Measurements from ENCODE around the gene PATJ.

Gene PATJ

DNA sequence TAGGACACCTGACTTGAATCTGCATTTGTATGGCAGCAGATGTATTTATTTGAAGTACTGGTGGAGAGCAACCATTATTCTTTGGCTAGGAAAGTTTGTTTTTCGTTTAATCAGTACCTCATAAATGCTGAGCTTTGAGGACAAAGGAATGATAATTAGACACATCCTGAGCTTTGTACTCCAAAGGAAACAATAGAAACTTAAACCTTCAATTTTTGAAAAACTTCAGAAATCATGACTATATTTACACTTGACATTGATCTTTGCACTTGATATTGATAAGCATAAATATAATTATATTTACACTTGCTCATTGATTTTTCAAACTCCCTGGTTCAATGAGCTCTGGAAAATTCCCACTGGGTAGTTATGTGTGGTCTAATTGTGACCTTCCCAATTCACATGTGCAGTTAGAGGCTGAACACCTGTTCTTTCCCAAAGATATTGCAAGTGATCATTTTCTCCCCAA lies 10.7 kb downstream of the PATJ start:
- TF ChIP-seq, protein P1, sequence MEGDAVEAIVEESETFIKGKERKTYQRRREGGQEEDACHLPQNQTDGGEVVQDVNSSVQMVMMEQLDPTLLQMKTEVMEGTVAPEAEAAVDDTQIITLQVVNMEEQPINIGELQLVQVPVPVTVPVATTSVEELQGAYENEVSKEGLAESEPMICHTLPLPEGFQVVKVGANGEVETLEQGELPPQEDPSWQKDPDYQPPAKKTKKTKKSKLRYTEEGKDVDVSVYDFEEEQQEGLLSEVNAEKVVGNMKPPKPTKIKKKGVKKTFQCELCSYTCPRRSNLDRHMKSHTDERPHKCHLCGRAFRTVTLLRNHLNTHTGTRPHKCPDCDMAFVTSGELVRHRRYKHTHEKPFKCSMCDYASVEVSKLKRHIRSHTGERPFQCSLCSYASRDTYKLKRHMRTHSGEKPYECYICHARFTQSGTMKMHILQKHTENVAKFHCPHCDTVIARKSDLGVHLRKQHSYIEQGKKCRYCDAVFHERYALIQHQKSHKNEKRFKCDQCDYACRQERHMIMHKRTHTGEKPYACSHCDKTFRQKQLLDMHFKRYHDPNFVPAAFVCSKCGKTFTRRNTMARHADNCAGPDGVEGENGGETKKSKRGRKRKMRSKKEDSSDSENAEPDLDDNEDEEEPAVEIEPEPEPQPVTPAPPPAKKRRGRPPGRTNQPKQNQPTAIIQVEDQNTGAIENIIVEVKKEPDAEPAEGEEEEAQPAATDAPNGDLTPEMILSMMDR (IDR thresholded peaks at IDR 0.05; ENCODE audit: insufficient read depth, low read depth, low read length, missing control alignments): no peak
- H3K4me3 ChIP-seq (ENCODE audit: low read length): no peak overlapping the region
- DNase-seq (ENCODE audit: low read depth): no peak

DNA sequence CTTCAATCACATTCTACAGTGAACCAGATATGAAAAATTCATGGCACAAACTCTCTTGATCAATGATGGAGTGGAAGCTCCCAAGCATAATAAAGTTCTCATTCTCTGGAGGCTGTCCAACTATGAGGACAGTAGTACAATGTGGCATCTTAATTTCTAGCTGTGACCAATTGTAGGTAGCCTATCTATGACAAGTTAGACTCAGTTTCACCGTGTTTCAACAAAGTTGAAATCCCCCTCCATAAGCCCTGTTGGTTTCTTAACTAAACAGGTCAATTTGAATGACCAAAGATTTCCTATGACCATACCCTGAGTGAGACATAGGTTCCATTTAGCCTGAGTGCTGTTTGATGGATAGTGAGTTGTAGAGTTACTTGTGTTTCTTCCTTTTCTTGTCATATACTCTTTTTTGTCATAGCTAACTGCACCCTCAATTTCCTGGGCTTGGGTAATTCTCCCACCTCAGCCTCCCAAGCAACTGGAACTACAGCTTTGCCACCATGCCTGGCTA lies 11.8 kb downstream of the PATJ start:
- no peak overlapping the region for H3K4me3 ChIP-seq (ENCODE audit: low read length)
- DNase-seq (ENCODE audit: low read depth): no peak
- TF ChIP-seq, protein P1 (IDR thresholded peaks at IDR 0.05; ENCODE audit: insufficient read depth, low read depth, low read length, missing control alignments): no peak

DNA sequence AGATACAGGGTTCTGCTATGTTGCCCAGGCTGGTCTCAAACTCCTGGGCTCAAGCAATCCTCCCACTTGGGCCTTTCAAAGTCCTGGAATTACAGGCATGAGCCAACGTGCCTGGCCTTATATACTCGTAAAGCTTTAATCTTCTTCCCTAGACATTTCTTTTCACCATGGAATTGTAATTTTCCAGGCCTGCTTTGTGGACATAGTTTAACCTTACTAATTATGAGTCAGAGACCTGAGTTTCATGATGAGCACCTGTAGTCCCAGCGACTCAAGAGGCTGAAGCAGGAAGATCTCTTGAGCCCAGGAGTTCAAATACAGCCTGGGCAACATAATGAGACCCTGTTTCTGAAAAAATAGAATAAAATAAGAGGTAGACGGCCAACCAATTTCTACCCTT lies 12.3 kb downstream of the PATJ start:
- peak; percentile 93 for DNase-seq (ENCODE audit: low read depth)
- TF ChIP-seq, protein P1 (IDR thresholded peaks at IDR 0.05; ENCODE audit: insufficient read depth, low read depth, low read length, missing control alignments): no peak
- H3K4me3 ChIP-seq (ENCODE audit: low read length): no peak overlapping the region

DNA sequence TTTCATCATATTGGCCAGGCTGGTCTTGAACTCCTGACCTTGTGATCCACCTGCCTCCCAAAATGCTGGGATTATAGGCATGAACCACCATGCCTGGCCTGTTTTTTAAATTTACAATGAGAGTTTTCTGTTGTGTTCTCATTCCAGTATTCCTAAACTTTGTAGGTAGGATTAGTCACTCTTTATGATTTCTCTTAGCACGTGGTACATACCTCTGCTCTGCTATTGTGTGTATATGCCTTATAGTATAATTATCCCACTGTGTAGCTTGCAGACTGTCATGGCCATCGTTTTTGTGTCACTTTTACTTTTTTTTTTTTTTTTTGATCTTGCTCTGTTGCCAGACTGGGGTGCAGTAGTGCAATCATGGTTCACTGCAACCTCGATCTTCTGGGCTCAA lies 14.5 kb downstream of the PATJ start:
- no peak for DNase-seq (ENCODE audit: low read depth)
- TF ChIP-seq, protein P1 (IDR thresholded peaks at IDR 0.05; ENCODE audit: insufficient read depth, low read depth, low read length, missing control alignments): no peak
- H3K4me3 ChIP-seq (ENCODE audit: low read length): no peak overlapping the region

DNA sequence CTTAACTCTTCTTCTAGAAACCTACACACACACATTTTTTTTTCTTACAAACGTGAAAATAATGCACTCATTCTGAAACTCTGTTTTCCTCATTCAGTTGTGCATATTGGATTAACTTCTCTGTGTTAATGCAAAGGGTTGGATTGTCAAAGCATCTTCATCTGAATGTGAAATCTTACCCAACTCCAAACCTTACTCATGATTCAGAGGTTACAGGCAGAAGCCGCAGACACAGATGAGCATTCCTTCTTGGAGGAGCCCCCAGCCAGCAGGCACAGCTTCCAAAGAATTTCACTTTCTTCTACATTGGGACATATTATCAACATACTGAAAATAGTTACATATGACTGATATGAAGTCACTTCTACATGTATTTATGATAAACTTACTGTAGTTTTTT lies 15.7 kb downstream of the PATJ start:
- DNase-seq (ENCODE audit: low read depth): peak; percentile 39
- TF ChIP-seq, protein P1 (IDR thresholded peaks at IDR 0.05; ENCODE audit: insufficient read depth, low read depth, low read length, missing control alignments): no peak
- no peak overlapping the region for H3K4me3 ChIP-seq (ENCODE audit: low read length)

DNA sequence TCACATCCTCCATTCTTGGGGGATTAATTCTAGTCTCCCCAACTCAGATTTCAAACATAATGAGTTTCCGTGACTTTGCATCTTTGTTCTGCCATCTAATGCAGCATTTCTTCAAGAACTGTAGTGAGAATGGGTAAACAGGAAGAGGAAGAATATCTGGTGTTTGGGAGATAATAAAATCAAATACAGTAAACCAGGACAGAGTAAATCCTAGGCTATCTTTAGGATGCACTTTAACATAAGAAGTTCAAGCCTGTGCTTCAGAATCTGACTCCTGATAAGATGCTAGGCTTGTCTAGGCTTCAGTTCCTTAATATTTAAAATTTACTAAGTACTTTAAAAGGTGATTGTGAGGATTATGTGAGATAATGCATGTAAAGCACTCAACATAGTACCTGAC lies 27.9 kb downstream of the PATJ start:
- TF ChIP-seq, protein P1 (IDR thresholded peaks at IDR 0.05; ENCODE audit: insufficient read depth, low read depth, low read length, missing control alignments): no peak
- H3K4me3 ChIP-seq (ENCODE audit: low read length): no peak overlapping the region
- DNase-seq (ENCODE audit: low read depth): no peak

DNA sequence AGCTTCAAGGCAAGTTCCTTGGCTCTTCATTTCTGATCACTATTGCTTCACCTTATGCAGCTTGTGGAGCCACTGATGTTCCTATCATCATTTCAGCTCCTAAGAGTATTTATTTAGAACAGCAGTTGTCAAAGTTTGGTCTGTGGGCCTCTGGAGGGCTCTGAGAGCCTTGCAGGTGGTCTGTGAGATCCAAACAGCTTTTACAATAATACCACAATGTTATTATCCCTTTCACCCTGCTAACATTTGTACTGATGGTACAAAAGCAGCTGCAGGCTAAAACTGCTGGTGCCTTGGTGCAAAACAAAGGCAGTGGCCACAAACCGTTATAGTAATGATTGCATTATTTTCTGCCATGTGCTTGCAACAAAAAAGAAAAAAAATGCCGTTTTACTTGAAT lies 33.8 kb downstream of the PATJ start:
- no peak overlapping the region for H3K4me3 ChIP-seq (ENCODE audit: low read length)
- TF ChIP-seq, protein P1 (IDR thresholded peaks at IDR 0.05; ENCODE audit: insufficient read depth, low read depth, low read length, missing control alignments): no peak

More for the DNA sequence above, 33.8 kb downstream of the PATJ start:
- DNase-seq (ENCODE audit: low read depth): no peak

Data from epithelial cell of esophagus (primary cell).